OCI-LY3 (cell line): ENCODE measurements around the gene EXOSC6.

ENCODE experiments used
- EZH2phosphoT487 ChIP-seq: fragments of 200-600 bp; shearing (Covaris generic); IDR thresholded peaks from 2 replicates; pipeline ENCODE4 v1.6.1; 2018; ENCODE audit warnings: antibody characterized with exemption, mixed run types, low read depth
- TF ChIP-seq, protein P1 (sequence below): fragments of 200-600, 300-600 bp; sonication (generic); IDR thresholded peaks from 2 replicates; pipeline ENCODE4 v1.5.1; 2014; ENCODE audit warnings: antibody characterized with exemption, low read length, low read depth

DNA sequence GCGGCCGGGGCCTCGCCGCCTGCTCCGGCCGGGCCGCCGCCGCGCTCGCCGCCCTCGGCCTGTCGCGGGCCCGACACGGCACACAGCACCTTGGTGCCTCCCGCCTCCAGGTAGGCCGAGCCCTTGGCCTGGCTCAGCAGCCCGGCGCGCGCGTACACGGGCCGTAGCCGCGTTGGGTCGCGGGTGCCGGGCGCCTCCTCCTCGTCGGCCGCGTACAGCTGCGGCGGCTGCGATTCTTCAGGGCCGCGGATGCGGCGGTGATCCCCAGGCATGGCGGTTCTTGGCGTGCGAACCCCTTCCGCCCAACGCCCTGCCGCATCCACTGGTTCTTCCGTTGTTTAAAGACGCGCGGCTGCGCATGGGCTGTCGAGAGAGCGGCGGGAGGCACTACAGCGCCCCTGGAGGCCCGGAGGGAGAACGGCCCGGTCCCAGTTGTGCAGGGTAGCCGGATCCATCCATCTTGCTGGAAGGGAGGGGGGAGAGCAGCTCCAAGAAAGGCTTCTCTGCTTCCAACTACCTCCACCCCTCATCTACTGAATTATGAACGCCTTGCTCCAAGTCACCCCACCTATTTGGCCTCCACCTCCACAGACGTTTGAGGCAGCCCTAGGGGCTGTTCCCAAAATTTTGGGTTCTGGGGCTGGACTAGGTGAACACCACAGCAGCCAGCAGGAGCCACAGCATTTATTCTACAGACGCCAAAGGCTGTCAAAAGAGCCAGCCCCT, at the start of gene EXOSC6:
- TF ChIP-seq, protein P1, sequence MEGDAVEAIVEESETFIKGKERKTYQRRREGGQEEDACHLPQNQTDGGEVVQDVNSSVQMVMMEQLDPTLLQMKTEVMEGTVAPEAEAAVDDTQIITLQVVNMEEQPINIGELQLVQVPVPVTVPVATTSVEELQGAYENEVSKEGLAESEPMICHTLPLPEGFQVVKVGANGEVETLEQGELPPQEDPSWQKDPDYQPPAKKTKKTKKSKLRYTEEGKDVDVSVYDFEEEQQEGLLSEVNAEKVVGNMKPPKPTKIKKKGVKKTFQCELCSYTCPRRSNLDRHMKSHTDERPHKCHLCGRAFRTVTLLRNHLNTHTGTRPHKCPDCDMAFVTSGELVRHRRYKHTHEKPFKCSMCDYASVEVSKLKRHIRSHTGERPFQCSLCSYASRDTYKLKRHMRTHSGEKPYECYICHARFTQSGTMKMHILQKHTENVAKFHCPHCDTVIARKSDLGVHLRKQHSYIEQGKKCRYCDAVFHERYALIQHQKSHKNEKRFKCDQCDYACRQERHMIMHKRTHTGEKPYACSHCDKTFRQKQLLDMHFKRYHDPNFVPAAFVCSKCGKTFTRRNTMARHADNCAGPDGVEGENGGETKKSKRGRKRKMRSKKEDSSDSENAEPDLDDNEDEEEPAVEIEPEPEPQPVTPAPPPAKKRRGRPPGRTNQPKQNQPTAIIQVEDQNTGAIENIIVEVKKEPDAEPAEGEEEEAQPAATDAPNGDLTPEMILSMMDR = peak; percentile 83
- no peak for TF ChIP-seq EZH2phosphoT487
